GM12891 (cell line): ENCODE data around the gene GMCL2.

Source experiments
- POLR2A ChIP-seq: IDR thresholded peaks from 2 replicates; pipeline ENCODE4 v1.6.1; 2011; ENCODE audit warnings: low read depth, low read length, control low read depth
- POLR2AphosphoS5 ChIP-seq: IDR thresholded peaks from 2 replicates; pipeline ENCODE4 v1.6.1; 2011; ENCODE audit warnings: low read depth, low read length, control low read depth
- TAF1 ChIP-seq: IDR thresholded peaks from 2 replicates; pipeline ENCODE4 v1.6.1; 2011; ENCODE audit warnings: low read depth, low read length, control low read depth

DNA sequence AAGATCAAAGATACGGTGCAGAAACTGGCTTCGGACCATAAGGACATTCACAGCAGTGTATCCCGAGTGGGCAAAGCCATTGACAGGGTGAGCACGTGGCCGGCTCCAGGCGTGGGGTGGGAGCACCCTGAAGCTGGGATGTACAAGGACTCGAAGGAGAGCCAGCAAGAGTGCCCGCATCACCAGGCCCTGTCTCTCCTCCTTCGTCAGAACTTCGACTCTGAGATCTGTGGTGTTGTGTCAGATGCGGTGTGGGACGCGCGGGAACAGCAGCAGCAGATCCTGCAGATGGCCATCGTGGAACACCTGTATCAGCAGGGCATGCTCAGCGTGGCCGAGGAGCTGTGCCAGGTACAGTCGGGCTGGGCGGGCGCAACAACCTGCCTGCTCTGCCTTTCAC is 44.5 kb downstream of the GMCL2 start:
- TF ChIP-seq TAF1 (no peak), POLR2AphosphoS5 (no peak), POLR2A (no peak; the same call in 1 of the 2 replicates)
